Inferior parietal cortex (tissue), 1 donor: ENCODE measurements around the gene LMX1B.

Source experiments
- DNase-seq: peaks from one replicate; pipeline ENCODE4 v3.0.0-alpha.2; 2016; ENCODE audit errors: extremely low spot score

The LMX1B gene

GRCh38 chr9:126658201-126658825 lies 44.6 kb downstream of the LMX1B start:
- DNase-seq = no peak

- DNase-seq = no peak
These were observed 45.3 kb downstream of the LMX1B start for GRCh38 chr9:126658956-126659555.

DNA sequence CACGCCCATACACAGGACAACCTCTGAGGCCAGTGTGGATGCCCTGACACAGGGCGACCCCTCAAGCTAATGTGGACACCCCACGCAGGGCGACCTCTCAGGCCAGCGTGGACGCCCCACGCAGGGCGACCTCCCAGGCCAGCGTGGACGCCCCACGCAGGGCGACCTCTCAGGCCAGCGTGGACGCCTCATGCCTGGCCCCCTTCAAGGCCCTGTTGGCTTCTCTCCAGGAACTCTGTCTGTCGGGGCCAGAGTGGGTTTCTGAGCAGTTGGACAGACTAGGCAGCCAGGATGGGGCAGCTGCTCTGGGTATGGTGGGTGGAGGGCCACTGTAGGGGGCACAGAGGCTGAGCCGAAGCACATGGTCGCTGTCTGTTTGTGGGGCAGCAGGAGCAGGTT lies 47.4 kb downstream of the LMX1B start:
- no peak for DNase-seq

GRCh38 chr9:126661521-126662251 lies 48.0 kb downstream of the LMX1B start:
- DNase-seq = no peak

DNA sequence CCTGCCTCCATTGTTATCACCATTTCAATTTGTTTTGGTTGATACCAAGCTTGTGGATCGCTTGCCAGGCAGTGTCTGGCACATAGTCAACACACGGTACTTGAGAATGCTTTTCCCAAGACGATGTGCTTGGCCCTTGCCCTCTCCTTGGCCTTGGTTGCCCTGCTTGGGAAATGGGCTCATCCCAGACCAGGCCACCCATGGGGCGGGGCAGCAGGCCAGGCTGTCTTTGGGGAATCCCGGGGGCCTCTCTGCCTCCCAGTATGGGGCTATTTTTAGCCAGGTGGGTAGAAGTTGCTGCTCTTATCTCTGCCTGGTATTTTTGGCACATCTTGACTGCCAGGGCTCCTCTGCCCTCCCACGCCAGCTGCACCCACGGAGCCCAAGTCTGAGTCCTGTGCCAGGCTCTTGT lies 49.9 kb downstream of the LMX1B start:
- no peak for DNase-seq

DNA sequence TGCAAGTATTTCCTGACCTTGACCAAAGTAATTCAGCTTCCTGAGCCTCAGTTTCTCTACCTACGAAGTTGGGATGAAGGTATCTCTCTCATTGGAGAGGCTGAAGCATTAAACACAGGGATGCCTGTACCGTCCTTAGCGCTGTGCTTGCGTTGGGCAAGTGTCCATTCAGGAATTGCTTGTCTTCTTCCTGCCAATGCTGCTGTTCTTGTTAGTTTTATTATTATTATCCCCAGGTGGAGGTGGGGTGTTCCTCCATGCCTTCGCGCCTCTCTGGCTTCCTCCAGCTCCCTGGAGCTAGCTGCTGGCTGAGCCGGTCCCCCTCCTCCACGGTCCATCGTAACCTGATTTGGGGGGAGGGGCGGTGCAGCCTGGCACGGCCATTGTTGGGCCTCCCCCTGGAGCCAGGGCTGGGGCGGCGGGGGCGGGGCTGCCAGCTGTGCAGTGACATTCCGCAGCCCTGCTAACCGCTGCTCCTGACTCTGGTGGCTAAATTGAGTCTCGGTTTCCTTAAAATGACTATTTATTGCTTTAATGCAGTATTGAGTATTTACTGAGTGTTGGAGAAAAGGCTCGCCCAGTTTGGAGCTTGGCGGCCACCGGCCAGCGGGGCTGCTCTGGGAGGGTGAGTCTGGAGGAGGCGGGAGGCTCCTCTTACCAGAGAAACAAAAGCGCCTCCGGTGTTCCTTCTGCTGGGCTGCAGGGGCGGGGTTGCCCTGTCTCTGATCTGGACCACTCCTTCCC lies 51.3 kb downstream of the LMX1B start:
- no peak for DNase-seq

GRCh38 chr9:126665644-126666035 lies 51.9 kb downstream of the LMX1B start:
- no peak for DNase-seq

- no peak for DNase-seq
These were observed 52.6 kb downstream of the LMX1B start for GRCh38 chr9:126666155-126666803.

DNA sequence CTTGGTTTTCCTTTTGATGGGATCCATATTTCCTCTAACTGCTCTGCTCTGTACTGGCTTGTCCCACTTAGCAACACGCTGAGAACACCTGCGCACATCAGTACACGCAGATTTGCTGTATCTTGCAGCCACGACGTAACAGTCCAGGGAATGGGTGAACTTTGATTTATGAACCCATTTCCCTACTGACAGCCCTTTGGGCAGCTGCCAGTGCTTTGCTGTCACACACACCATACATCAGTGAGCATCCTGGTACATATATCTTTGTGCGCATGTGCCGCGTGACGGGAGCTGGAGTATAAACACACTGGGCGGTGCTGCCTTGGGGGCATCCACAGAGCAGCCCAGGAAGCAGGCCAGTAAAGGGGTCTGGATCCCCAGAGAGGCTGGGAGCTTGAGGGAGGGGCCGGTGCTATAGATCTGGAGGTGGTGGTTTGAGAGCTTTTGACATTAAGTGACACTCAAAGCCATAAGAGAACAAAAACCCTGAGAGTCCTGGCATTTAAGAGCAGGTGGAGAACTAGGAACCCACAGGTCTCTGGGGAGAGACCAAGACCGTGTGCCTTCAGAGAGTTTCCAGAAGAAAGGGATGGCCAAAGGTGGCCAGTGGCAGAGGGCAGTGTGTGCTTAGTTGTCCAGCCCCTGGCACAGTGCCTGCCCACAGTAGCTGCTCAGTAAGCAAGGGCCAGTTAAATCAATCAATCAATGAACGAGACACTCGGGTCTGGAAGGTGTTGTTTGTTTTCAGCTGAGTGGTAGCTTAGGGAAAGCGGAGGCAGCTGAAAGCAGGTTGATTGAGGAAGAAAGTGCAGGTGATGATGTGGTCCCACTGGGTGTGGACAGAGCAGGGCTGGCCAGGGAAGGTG lies 53.7 kb downstream of the LMX1B start:
- no peak for DNase-seq

GRCh38 chr9:126668058-126668457 lies 54.3 kb downstream of the LMX1B start:
- no peak for DNase-seq

- no peak for DNase-seq
These were observed 55.4 kb downstream of the LMX1B start for GRCh38 chr9:126669108-126669507.

DNA sequence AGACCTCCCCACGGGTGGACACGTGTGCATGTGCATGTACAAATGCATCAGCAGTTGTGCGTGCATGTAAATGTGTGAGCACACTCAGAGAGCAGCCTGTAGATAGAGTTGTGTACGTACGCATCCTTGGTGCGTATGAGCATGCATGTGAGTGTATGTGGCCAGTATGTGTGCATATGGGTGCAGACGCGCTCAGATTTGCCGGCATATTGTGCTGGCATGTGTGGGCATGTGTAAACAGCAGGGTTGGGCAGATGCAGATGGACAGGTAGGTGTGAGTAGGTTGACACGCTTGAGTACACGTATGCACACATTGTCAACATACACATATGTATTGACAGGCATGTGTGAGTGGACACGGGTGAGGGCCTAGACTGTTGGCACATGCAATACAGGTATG lies 56.5 kb downstream of the LMX1B start:
- no peak for DNase-seq

GRCh38 chr9:126671381-126671831 lies 57.7 kb downstream of the LMX1B start:
- no peak for DNase-seq

DNA sequence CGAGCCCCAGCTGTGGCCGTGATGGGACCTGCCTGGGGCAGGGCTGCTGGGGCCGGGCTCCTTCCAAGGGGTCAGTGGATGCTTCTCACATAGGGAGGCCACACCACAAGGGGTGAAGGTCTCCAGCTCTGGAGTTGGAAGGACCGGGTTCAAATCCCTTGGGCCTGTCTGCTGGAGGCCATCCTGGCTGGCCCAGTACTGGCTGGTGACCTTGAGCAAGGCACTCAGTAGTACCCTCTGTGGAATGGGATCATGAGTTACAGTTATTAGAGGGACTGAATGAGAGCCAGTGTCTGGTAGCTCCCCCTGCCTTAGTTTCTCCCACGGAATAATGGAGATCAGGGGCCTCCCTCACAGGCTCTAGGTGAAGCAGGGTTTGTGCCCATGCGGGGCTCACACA lies 58.3 kb downstream of the LMX1B start:
- DNase-seq = no peak

- DNase-seq = no peak
These were observed 59.0 kb downstream of the LMX1B start for GRCh38 chr9:126672634-126673284.

- no peak for DNase-seq
These were observed 60.1 kb downstream of the LMX1B start for GRCh38 chr9:126673689-126674364.

GRCh38 chr9:126674365-126675146 lies 60.8 kb downstream of the LMX1B start:
- DNase-seq = no peak

DNA sequence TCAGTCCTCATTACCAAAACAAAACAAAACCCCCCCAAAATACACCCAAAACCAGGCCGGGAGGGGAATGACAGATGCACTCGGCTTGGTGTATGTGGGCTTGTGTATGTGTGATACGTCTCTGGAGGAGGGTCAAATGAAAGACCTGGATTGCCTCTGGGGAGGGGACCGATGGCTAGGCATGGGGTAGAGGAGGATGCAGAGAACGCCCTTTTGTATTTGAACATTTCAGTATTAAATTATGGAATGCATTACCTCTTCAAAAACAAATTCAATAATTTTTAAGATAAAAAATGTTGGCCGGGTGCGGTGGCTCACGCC lies 61.4 kb downstream of the LMX1B start:
- no peak for DNase-seq

DNA sequence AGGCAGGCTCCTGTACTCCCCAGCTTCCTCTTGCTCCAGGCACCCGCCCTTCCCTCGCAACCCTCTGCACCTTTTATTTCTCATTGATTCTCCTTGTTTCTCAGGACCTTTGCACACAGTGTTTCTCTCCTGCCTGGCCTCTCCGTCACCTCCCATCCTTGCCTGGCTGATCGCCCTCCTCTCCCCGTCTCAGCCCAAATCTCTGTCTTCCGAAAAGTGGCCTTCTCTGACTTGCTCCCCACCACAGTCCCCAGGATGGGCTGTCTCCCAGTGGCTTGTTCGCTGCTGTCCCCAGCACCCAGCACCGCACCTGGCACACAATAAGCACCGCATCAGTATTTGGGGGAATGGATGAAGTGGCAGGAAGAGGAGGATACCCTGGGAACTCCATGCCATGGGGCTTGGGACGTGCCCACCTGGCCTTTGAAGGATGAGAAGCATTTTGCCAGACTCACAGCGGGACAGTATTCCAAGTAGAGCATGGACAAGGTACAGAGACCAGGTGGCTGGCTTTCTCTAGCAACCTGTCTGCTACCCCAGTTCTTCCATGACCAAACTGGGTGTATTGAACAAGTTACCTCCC lies 62.5 kb downstream of the LMX1B start:
- no peak for DNase-seq
